Osteoblast (primary cell): ENCODE results near the gene UBE3B. TPM values are rescaled to one million over a fixed set of nuclear protein-coding genes. Genes with fewer than 3 reads are reported as not detected.

Experiments
- DNase-seq: peaks from one replicate; pipeline ENCODE4 v3.0.0; 2011; ENCODE audit warnings: low spot score, mixed read lengths; ENCODE audit not compliant: insufficient read length; ENCODE audit errors: missing footprints
- H2AFZ ChIP-seq: 2 replicates; pipeline ENCODE4 v1.6.0; 2011; ENCODE audit warnings: mild to moderate bottlenecking, low read length
- H3K27ac ChIP-seq: 2 replicates; pipeline ENCODE4 v1.5.1; 2011; ENCODE audit warnings: mild to moderate bottlenecking, low read depth, low read length, moderate library complexity
- H3K27me3 ChIP-seq: 2 replicates; pipeline ENCODE4 v1.6.0; 2012; ENCODE audit warnings: mild to moderate bottlenecking, control low read depth, inconsistent platforms, low read length, moderate library complexity; ENCODE audit not compliant: insufficient read depth
- H3K36me3 ChIP-seq: 2 replicates; pipeline ENCODE4 v1.5.1; 2011; ENCODE audit warnings: mild to moderate bottlenecking, low read length, control low read depth, moderate library complexity; ENCODE audit not compliant: insufficient read depth
- H3K4me1 ChIP-seq: 2 replicates; pipeline ENCODE4 v1.5.1; 2011; ENCODE audit warnings: mild to moderate bottlenecking, low read length, control low read depth, moderate library complexity; ENCODE audit not compliant: insufficient read depth
- H3K4me2 ChIP-seq: 2 replicates; pipeline ENCODE4 v1.6.0; 2011; ENCODE audit warnings: mild to moderate bottlenecking, low read length; ENCODE audit not compliant: insufficient read depth
- H3K4me3 ChIP-seq: fragments of 200-600 bp; sonication (generic); 3 replicates; pipeline ENCODE4 v1.5.1; 2012; ENCODE audit warnings: mild to moderate bottlenecking, low read length, inconsistent platforms; ENCODE audit not compliant: insufficient read depth
- H3K79me2 ChIP-seq: 2 replicates; pipeline ENCODE4 v1.6.0; 2012; ENCODE audit warnings: mild to moderate bottlenecking, low read length, control low read depth, inconsistent platforms; ENCODE audit not compliant: insufficient read depth
- H3K9me3 ChIP-seq: 2 replicates; pipeline ENCODE4 v1.5.1; 2011; ENCODE audit warnings: low read depth, low read length, control low read depth
- H4K20me1 ChIP-seq: 2 replicates; pipeline ENCODE4 v1.6.0; 2012; ENCODE audit warnings: mild to moderate bottlenecking, low read length, control low read depth; ENCODE audit not compliant: insufficient read depth
- CTCF ChIP-seq: IDR thresholded peaks from 2 replicates; pipeline ENCODE4 v1.5.1; 2011; ENCODE audit warnings: mild to moderate bottlenecking, low read depth, low read length, moderate library complexity; ENCODE audit errors: extremely low read depth
- total RNA-seq: library from RNA; depleted of rRNA; stranded (reverse); fragments of >200 nt; gene quantifications from 2 replicates; pipeline ENCODE4 v1.2.3, GENCODE V29; 2012

Gene UBE3B
- total RNA-seq, 1 donor: 40.9 TPM

- no peaks in the 10 kb centered on the region for H3K4me1 ChIP-seq
- no peak overlapping the region for H3K27ac ChIP-seq
- H3K4me3 ChIP-seq: no peak overlapping the region
- no peaks in the 10 kb centered on the region for H3K27me3 ChIP-seq
- peaks cover 33% of the 10 kb centered on the region for H3K36me3 ChIP-seq
- H2AFZ ChIP-seq: no peak overlapping the region
- no peak for DNase-seq
- no peak overlapping the region for H3K4me2 ChIP-seq
- no peaks in the 10 kb centered on the region for H3K79me2 ChIP-seq
- no peak for TF ChIP-seq CTCF
- H3K9me3 ChIP-seq: no peaks in the 10 kb centered on the region
- H4K20me1 ChIP-seq: no peaks in the 10 kb centered on the region
Observed at GRCh38 chr12:109532721-109533486, 55.5 kb downstream of the UBE3B start.

GRCh38 chr12:109533487-109533740 is 56.0 kb downstream of the UBE3B start:
- Histone ChIP-seq H2AFZ (no peak overlapping the region), H3K4me3 (no peak overlapping the region), H3K36me3 (peaks cover 33% of the 10 kb centered on the region), H4K20me1 (no peaks in the 10 kb centered on the region), H3K27ac (no peak overlapping the region), H3K79me2 (no peaks in the 10 kb centered on the region), H3K4me2 (no peak overlapping the region), H3K27me3 (no peaks in the 10 kb centered on the region), H3K4me1 (no peaks in the 10 kb centered on the region), H3K9me3 (no peaks in the 10 kb centered on the region)
- DNase-seq: no peak
- TF ChIP-seq CTCF: no peak

GRCh38 chr12:109534456-109534855 is 57.0 kb downstream of the UBE3B start:
- no peak for TF ChIP-seq CTCF
- no peaks in the 10 kb centered on the region for H3K27me3 ChIP-seq
- no peaks in the 10 kb centered on the region for H3K9me3 ChIP-seq
- DNase-seq: no peak
- H3K36me3 ChIP-seq: peaks cover 28% of the 10 kb centered on the region
- H2AFZ ChIP-seq: no peak overlapping the region
- no peaks in the 10 kb centered on the region for H4K20me1 ChIP-seq
- no peaks in the 10 kb centered on the region for H3K79me2 ChIP-seq
- H3K4me2 ChIP-seq: no peak overlapping the region
- H3K4me3 ChIP-seq: no peak overlapping the region
- peaks cover 6% of the 10 kb centered on the region for H3K4me1 ChIP-seq
- H3K27ac ChIP-seq: no peak overlapping the region

GRCh38 chr12:109535231-109535862 is 57.9 kb downstream of the UBE3B start:
- Histone ChIP-seq H3K4me1 (peaks cover 11% of the 10 kb centered on the region), H3K4me3 (no peak overlapping the region), H2AFZ (no peak overlapping the region), H3K79me2 (no peaks in the 10 kb centered on the region), H4K20me1 (no peaks in the 10 kb centered on the region), H3K27me3 (no peaks in the 10 kb centered on the region), H3K27ac (no peak overlapping the region), H3K36me3 (peaks cover 24% of the 10 kb centered on the region), H3K9me3 (no peaks in the 10 kb centered on the region), H3K4me2 (no peak overlapping the region)
- TF ChIP-seq CTCF: no peak
- peak; percentile 49 for DNase-seq
